Measurements from ENCODE around the gene TLE1. TPM values are rescaled to one million over a fixed set of nuclear protein-coding genes. Genes with fewer than 3 reads are reported as not detected.

The TLE1 gene
- total RNA-seq, 1 experiment from 2014 or later: 97.7 TPM

GRCh38 chr9:81689343-81690175 lies at the start of gene TLE1 (continued):
- no peak for TF ChIP-seq GRHL2 (CRISPR knock-in tag; IDR thresholded peaks at IDR 0.05; ENCODE audit: insufficient replicate concordance, severe bottlenecking)
- TF ChIP-seq CREB1 (CRISPR knock-in tag; IDR thresholded peaks at IDR 0.05): peak; percentile 45; the same call in 1 of the 2 replicates
- TF ChIP-seq SMAD3 (CRISPR knock-in tag; IDR thresholded peaks at IDR 0.05; ENCODE audit: borderline replicate concordance): peak; percentile 77; the same call in 1 of the 2 replicates
- TF ChIP-seq USF2 (CRISPR knock-in tag; IDR thresholded peaks at IDR 0.05): 0 out of 2 replicates have a peak, but pooled peaks have one; percentile 21
- TF ChIP-seq EMX1 (CRISPR knock-in tag; IDR thresholded peaks at IDR 0.05): no peak
- TF ChIP-seq NFYB (CRISPR knock-in tag; conservative IDR thresholded peaks at IDR 0.05; ENCODE audit: low read depth): peak; percentile 87
- TF ChIP-seq ZNF423 (CRISPR knock-in tag; IDR thresholded peaks at IDR 0.05): 0 out of 2 replicates have a peak, but pooled peaks have one; percentile 58
- no peak for TF ChIP-seq NFATC4 (CRISPR knock-in tag; IDR thresholded peaks at IDR 0.05)

GRCh38 chr9:81737871-81738507 lies 48.6 kb upstream of the TLE1 start:
- ChIA-PET CTCF (no interaction called here), POLR2A (no interaction called here)
- H3K27ac Mint-ChIP-seq: no peak overlapping the region
- H3K36me3 Mint-ChIP-seq: no peaks in the 10 kb centered on the region
- ATAC-seq (no peak; the same call in 1 of the 2 replicates), DNase-seq (ENCODE audit: low spot score) (no peak)
- H3K4me1 Mint-ChIP-seq: peaks cover 8% of the 10 kb centered on the region
- no peak for TF ChIP-seq ZSCAN18 (CRISPR knock-in tag; IDR thresholded peaks at IDR 0.05)
- no peak for TF ChIP-seq NFYB (CRISPR knock-in tag; conservative IDR thresholded peaks at IDR 0.05; ENCODE audit: low read depth)
- TF ChIP-seq RORB (CRISPR knock-in tag; IDR thresholded peaks at IDR 0.05): no peak
- TF ChIP-seq MAX (CRISPR knock-in tag; IDR thresholded peaks at IDR 0.05): no peak
- TF ChIP-seq GABPB1 (CRISPR knock-in tag; IDR thresholded peaks at IDR 0.05): no peak
- TF ChIP-seq ERG (CRISPR knock-in tag; IDR thresholded peaks at IDR 0.05): no peak
- TF ChIP-seq ELF4 (CRISPR knock-in tag; IDR thresholded peaks at IDR 0.05; ENCODE audit: low read depth): no peak
- no peak for TF ChIP-seq ZNF416 (CRISPR knock-in tag; IDR thresholded peaks at IDR 0.05)
- no peak for TF ChIP-seq E2F1 (CRISPR knock-in tag; IDR thresholded peaks at IDR 0.05)
- no peak for TF ChIP-seq ETV6 (CRISPR knock-in tag; IDR thresholded peaks at IDR 0.05)
- no peak for TF ChIP-seq SOX15 (CRISPR knock-in tag; IDR thresholded peaks at IDR 0.05)
- no peak for TF ChIP-seq ZNF138 (CRISPR knock-in tag; conservative IDR thresholded peaks at IDR 0.05)
- no peak for TF ChIP-seq ZNF281 (CRISPR knock-in tag; IDR thresholded peaks at IDR 0.05)
- no peak for TF ChIP-seq ZNF532 (CRISPR knock-in tag; IDR thresholded peaks at IDR 0.05; ENCODE audit: borderline replicate concordance)
- TF ChIP-seq EMX1 (CRISPR knock-in tag; IDR thresholded peaks at IDR 0.05): no peak
- no peak for TF ChIP-seq ZNF263 (CRISPR knock-in tag; IDR thresholded peaks at IDR 0.05; ENCODE audit: low read depth)
- no peak overlapping the region for H3K4me3 Mint-ChIP-seq
- peaks cover 13% of the 10 kb centered on the region for H3K9me3 Mint-ChIP-seq
- no peaks in the 10 kb centered on the region; the same call in 1 of the 2 replicates for H3K27me3 Mint-ChIP-seq (ENCODE audit: low read depth)
